Activated naive CD4-positive, alpha-beta T cell treated with anti-CD3 and anti-CD28 coated beads, Interleukin-2, amount 10 ng/mL, durations not matched to agents 7 days and 5 days (primary cell): ENCODE data around the gene HPRT1.
"Not testable (repeated sequence)": the region's sequence is repeated elsewhere in the genome, so short reads cannot be mapped to it uniquely, and the experiment has no call there.

Source experiments
- CTCF ChIA-PET: fragments of 350-600 bp; sonication (Branson Sonifier 250); formaldehyde crosslinking; loops from one replicate; lab custom pipeline; 2021; ENCODE audit warnings: antibody characterized with exemption; lab: Charles Lee
- DNase-seq: peaks from one replicate; pipeline ENCODE4 v3.0.0-alpha.2; 2020
- H3K27ac Mint-ChIP-seq: one replicate; pipeline ENCODE4 v1.8.0; 2021; ENCODE audit warnings: mild to moderate bottlenecking, moderate library complexity, mixed read lengths
- H3K27me3 Mint-ChIP-seq: one replicate; pipeline ENCODE4 v1.8.0; 2021; ENCODE audit warnings: mild to moderate bottlenecking, mixed read lengths
- H3K36me3 Mint-ChIP-seq: one replicate; pipeline ENCODE4 v1.8.0; 2021; ENCODE audit warnings: mixed read lengths
- H3K4me1 Mint-ChIP-seq: one replicate; pipeline ENCODE4 v1.8.0; 2021; ENCODE audit warnings: mixed read lengths
- H3K4me3 Mint-ChIP-seq: one replicate; pipeline ENCODE4 v1.8.0; 2021; ENCODE audit warnings: mild to moderate bottlenecking, moderate library complexity, mixed read lengths
- H3K9me3 Mint-ChIP-seq: one replicate; pipeline ENCODE4 v1.8.0; 2021; ENCODE audit warnings: mixed read lengths

Gene HPRT1

GRCh38 chrX:134457708-134458107, 2.3 kb upstream of the HPRT1 start:
- CTCF ChIA-PET, result no interaction called here
- Mint-ChIP-seq H3K4me1 (peaks cover 25% of the 10 kb centered on the region), H3K27ac (no peak overlapping the region), H3K4me3 (no peak overlapping the region), H3K27me3 (no peaks in the 10 kb centered on the region), H3K36me3 (peaks cover 1% of the 10 kb centered on the region), H3K9me3 (no peaks in the 10 kb centered on the region)
- DNase-seq, result no peak

GRCh38 chrX:134459683-134460004, 321 bp upstream of the HPRT1 start:
- peak overlapping the region; percentile 77 for H3K4me3 Mint-ChIP-seq
- no peak for DNase-seq
- H3K27ac Mint-ChIP-seq, result peak overlapping the region; percentile 76
- peaks cover 33% of the 10 kb centered on the region for H3K4me1 Mint-ChIP-seq
- H3K27me3 Mint-ChIP-seq, result no peaks in the 10 kb centered on the region
- no peaks in the 10 kb centered on the region for H3K9me3 Mint-ChIP-seq
- peaks cover 1% of the 10 kb centered on the region for H3K36me3 Mint-ChIP-seq
- CTCF ChIA-PET, result no interaction called here

- Mint-ChIP-seq H3K4me1 (peaks cover 33% of the 10 kb centered on the region), H3K27ac (peak overlapping the region; percentile 90), H3K4me3 (peak overlapping the region; percentile 89), H3K27me3 (no peaks in the 10 kb centered on the region), H3K9me3 (no peaks in the 10 kb centered on the region), H3K36me3 (peaks cover 1% of the 10 kb centered on the region)
- no peak for DNase-seq
- CTCF ChIA-PET, result no interaction called here
These were observed 876 bp downstream of the HPRT1 start for GRCh38 chrX:134460862-134461220.

- Mint-ChIP-seq H3K4me3 (peak overlapping the region; percentile 89), H3K27me3 (no peaks in the 10 kb centered on the region), H3K4me1 (peaks cover 33% of the 10 kb centered on the region), H3K9me3 (no peaks in the 10 kb centered on the region), H3K36me3 (peaks cover 1% of the 10 kb centered on the region), H3K27ac (no peak overlapping the region)
- CTCF ChIA-PET, result no interaction called here
- no peak for DNase-seq
These were observed 1.5 kb downstream of the HPRT1 start for GRCh38 chrX:134461437-134461836.

GRCh38 chrX:134462927-134463326, 3.0 kb downstream of the HPRT1 start:
- no peak overlapping the region for H3K4me3 Mint-ChIP-seq
- no peaks in the 10 kb centered on the region for H3K27me3 Mint-ChIP-seq
- peaks cover 28% of the 10 kb centered on the region for H3K4me1 Mint-ChIP-seq
- no peaks in the 10 kb centered on the region for H3K9me3 Mint-ChIP-seq
- no peak for DNase-seq
- H3K36me3 Mint-ChIP-seq, result peaks cover 3% of the 10 kb centered on the region
- CTCF ChIA-PET, result no interaction called here
- H3K27ac Mint-ChIP-seq, result no peak overlapping the region

- H3K9me3 Mint-ChIP-seq, CTCF ChIA-PET, H3K27me3 Mint-ChIP-seq, H3K36me3 Mint-ChIP-seq, DNase-seq, H3K27ac Mint-ChIP-seq, H3K4me3 Mint-ChIP-seq: not testable (repeated sequence)
- peaks cover 27% of the 10 kb centered on the region for H3K4me1 Mint-ChIP-seq
These were observed 4.5 kb downstream of the HPRT1 start for GRCh38 chrX:134464453-134464852.

GRCh38 chrX:134469486-134469885, 9.5 kb downstream of the HPRT1 start:
- CTCF ChIA-PET, result no interaction called here
- no peak overlapping the region for H3K4me3 Mint-ChIP-seq

GRCh38 chrX:134470013-134470412, 10.0 kb downstream of the HPRT1 start:
- CTCF ChIA-PET, result no interaction called here
- Mint-ChIP-seq H3K27ac (no peak overlapping the region), H3K9me3 (no peaks in the 10 kb centered on the region), H3K36me3 (peaks cover 6% of the 10 kb centered on the region), H3K4me3 (no peak overlapping the region), H3K4me1 (peaks cover 4% of the 10 kb centered on the region), H3K27me3 (no peaks in the 10 kb centered on the region)
- DNase-seq, result no peak

More at GRCh38 chrX:134469486-134469885, 9.5 kb downstream of the HPRT1 start:
- H3K36me3 Mint-ChIP-seq, result peaks cover 5% of the 10 kb centered on the region
- no peak overlapping the region for H3K27ac Mint-ChIP-seq
- peaks cover 4% of the 10 kb centered on the region for H3K4me1 Mint-ChIP-seq
- H3K27me3 Mint-ChIP-seq, result no peaks in the 10 kb centered on the region
- DNase-seq, result no peak
- H3K9me3 Mint-ChIP-seq, result no peaks in the 10 kb centered on the region

- H3K4me1 Mint-ChIP-seq, result peaks cover 4% of the 10 kb centered on the region
- no peak for DNase-seq
- no peaks in the 10 kb centered on the region for H3K9me3 Mint-ChIP-seq
- H3K36me3 Mint-ChIP-seq, result peaks cover 10% of the 10 kb centered on the region
- no peak overlapping the region for H3K4me3 Mint-ChIP-seq
- CTCF ChIA-PET, result no interaction called here
- H3K27ac Mint-ChIP-seq, result no peak overlapping the region
- no peaks in the 10 kb centered on the region for H3K27me3 Mint-ChIP-seq
These were observed 12.1 kb downstream of the HPRT1 start for GRCh38 chrX:134472041-134472440.

- no peaks in the 10 kb centered on the region for H3K9me3 Mint-ChIP-seq
- H3K27ac Mint-ChIP-seq, result no peak overlapping the region
- no peak for DNase-seq
- H3K4me3 Mint-ChIP-seq, result no peak overlapping the region
- no peaks in the 10 kb centered on the region for H3K4me1 Mint-ChIP-seq
- H3K27me3 Mint-ChIP-seq, result no peaks in the 10 kb centered on the region
- CTCF ChIA-PET, result no interaction called here
- peaks cover 10% of the 10 kb centered on the region for H3K36me3 Mint-ChIP-seq
These were observed 16.3 kb downstream of the HPRT1 start for GRCh38 chrX:134476284-134476683.

- DNase-seq, result no peak
- Mint-ChIP-seq H3K27ac (no peak overlapping the region), H3K27me3 (no peaks in the 10 kb centered on the region), H3K4me3 (no peak overlapping the region), H3K4me1 (no peaks in the 10 kb centered on the region), H3K36me3 (peaks cover 11% of the 10 kb centered on the region), H3K9me3 (no peaks in the 10 kb centered on the region)
- CTCF ChIA-PET, result interaction anchor here (0.6 kb wide), 1 partner anchor 96 kb away, joined by 3 read pairs; no protein-coding TSS in a partner anchor
These were observed 18.4 kb downstream of the HPRT1 start for GRCh38 chrX:134478374-134478773.

- Mint-ChIP-seq H3K27me3 (no peaks in the 10 kb centered on the region), H3K9me3 (no peaks in the 10 kb centered on the region), H3K27ac (no peak overlapping the region), H3K36me3 (peaks cover 12% of the 10 kb centered on the region), H3K4me1 (no peaks in the 10 kb centered on the region), H3K4me3 (no peak overlapping the region)
- CTCF ChIA-PET, result no interaction called here
- DNase-seq, result no peak
These were observed 20.1 kb downstream of the HPRT1 start for GRCh38 chrX:134480061-134480460.

GRCh38 chrX:134481339-134481738, 21.4 kb downstream of the HPRT1 start:
- Mint-ChIP-seq H3K27me3 (no peaks in the 10 kb centered on the region), H3K9me3 (no peaks in the 10 kb centered on the region), H3K27ac (no peak overlapping the region), H3K36me3 (peaks cover 11% of the 10 kb centered on the region), H3K4me1 (no peaks in the 10 kb centered on the region), H3K4me3 (no peak overlapping the region)
- CTCF ChIA-PET, result interaction anchor here (1.0 kb wide), 1 partner anchor 280 kb away, joined by 3 read pairs; no protein-coding TSS in a partner anchor
- no peak for DNase-seq

GRCh38 chrX:134482371-134482770, 22.4 kb downstream of the HPRT1 start:
- H3K4me1 Mint-ChIP-seq, result no peaks in the 10 kb centered on the region
- CTCF ChIA-PET, result no interaction called here

GRCh38 chrX:134484039-134484438, 24.1 kb downstream of the HPRT1 start:
- Mint-ChIP-seq H3K4me3 (no peak overlapping the region), H3K36me3 (peaks cover 9% of the 10 kb centered on the region), H3K9me3 (no peaks in the 10 kb centered on the region), H3K27ac (no peak overlapping the region), H3K4me1 (no peaks in the 10 kb centered on the region), H3K27me3 (no peaks in the 10 kb centered on the region)
- no peak for DNase-seq
- CTCF ChIA-PET, result interaction anchor here (0.6 to 1.7 kb wide), 6 partner anchors 25 to 299 kb away, joined by 3 to 9 read pairs (median 4); no protein-coding TSS in a partner anchor

More at GRCh38 chrX:134482371-134482770, 22.4 kb downstream of the HPRT1 start:
- Mint-ChIP-seq H3K27ac (no peak overlapping the region), H3K4me3 (no peak overlapping the region), H3K36me3 (peaks cover 11% of the 10 kb centered on the region), H3K27me3 (no peaks in the 10 kb centered on the region), H3K9me3 (no peaks in the 10 kb centered on the region)
- no peak for DNase-seq

GRCh38 chrX:134501941-134502340, 42.0 kb downstream of the HPRT1 start:
- no peak overlapping the region for H3K27ac Mint-ChIP-seq
- no peak for DNase-seq
- H3K27me3 Mint-ChIP-seq, result no peaks in the 10 kb centered on the region
- H3K4me3 Mint-ChIP-seq, result no peak overlapping the region
- CTCF ChIA-PET, result no interaction called here
- peaks cover 14% of the 10 kb centered on the region for H3K36me3 Mint-ChIP-seq
- H3K9me3 Mint-ChIP-seq, result no peaks in the 10 kb centered on the region
- no peaks in the 10 kb centered on the region for H3K4me1 Mint-ChIP-seq
